ENCODE data around the gene TSC22D4.

TSC22D4 gene

GRCh38 chr7:100426516-100426915, 52.5 kb downstream of the TSC22D4 start:
- DNase-seq: no peak

- DNase-seq: no peak
Observed at GRCh38 chr7:100425347-100425746, 53.7 kb downstream of the TSC22D4 start.

- no peak for DNase-seq
Observed at GRCh38 chr7:100423315-100423714, 55.7 kb downstream of the TSC22D4 start.

- no peak for DNase-seq
Observed at GRCh38 chr7:100419660-100420226, 59.3 kb downstream of the TSC22D4 start.

- no peak for DNase-seq
Observed at GRCh38 chr7:100418930-100419659, 59.9 kb downstream of the TSC22D4 start.
